Activated CD8-positive, alpha-beta memory T cell treated with anti-CD3 and anti-CD28 coated beads for 4 hours (primary cell): ENCODE data around the gene PMF1.

Experiments
- DNase-seq, 2 donors: peaks; one replicate each; pipeline ENCODE4 v3.0.0-alpha.2; 2020; ENCODE audit warnings: low read depth in 2 of 2

PMF1 gene

DNA sequence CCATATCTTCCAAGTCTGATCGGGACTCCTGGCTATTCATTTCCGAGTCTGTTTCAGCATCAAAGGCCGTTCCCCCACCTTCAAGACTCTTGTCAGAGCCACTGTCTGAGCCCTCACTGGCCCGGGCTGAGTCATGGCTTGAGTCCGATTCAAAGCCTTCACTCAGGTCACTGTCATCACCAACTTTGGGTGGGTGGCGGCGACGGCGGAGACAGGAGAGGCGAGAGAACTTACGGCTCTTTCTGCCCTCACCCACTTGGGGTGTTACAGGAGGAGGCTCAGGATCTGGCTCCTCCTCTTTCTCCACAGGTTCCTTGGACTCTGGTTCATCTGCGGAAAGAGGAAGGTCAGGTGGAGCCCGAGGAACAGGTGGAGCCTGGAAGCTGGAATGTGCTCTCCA, 53.2 kb downstream of the PMF1 start:
- no peak for DNase-seq

DNA sequence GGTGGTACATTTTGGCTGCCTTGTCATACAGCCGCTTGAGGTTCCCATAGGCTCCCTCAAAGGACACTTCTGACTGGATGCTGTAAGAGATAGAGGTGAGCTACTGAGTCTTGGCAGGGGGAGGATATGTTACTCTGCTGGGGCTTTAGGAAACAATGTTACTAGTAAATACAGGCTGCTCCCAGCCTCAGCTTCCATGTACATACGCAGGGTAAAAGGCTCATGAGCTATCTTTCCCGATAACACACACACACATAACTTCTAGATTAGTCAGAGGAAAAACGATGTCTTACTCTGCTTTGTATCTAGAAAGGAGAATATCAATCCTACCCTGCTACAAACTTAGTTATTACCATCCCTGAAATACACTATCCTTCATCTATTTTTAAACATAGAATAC, 55.5 kb downstream of the PMF1 start:
- DNase-seq: no peak

DNA sequence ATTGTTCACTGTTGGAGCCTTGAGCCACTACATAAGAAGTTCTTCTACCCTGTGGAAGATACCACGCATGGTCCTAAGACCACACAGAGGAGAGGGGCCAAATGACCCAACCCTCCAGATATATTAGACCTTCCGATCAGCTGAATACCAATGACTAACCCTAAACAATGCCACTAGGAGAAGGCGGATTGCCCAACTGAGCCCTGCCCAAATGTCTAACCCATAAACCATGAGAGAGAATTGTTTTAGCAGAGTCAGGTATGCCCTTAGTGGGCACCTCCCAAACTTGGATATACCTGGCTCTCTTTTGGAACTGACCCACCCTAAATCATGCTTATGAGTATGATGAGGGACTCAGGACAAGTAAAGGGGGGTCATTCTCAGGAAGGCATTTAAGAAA, 57.5 kb downstream of the PMF1 start:
- DNase-seq: no peak

DNA sequence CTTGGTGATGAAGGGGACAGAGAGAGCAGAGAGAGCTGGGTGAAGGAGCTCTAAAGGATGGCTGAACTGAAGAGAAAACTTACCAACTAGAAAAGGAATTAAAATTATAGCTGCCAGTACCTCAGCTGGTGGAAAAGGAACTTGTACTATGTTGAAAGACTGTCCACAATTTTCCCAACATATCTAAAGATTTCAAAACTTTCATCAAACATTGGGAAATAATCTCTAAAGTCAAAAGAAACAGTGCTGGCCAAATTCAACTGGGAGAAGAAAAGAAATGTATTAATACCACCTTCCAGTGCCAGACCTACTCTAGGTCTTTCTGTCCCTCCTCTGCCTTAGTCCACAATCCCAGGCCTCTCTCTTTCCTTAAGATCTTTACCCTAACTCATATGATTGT, 63.7 kb downstream of the PMF1 start:
- DNase-seq: no peak

DNA sequence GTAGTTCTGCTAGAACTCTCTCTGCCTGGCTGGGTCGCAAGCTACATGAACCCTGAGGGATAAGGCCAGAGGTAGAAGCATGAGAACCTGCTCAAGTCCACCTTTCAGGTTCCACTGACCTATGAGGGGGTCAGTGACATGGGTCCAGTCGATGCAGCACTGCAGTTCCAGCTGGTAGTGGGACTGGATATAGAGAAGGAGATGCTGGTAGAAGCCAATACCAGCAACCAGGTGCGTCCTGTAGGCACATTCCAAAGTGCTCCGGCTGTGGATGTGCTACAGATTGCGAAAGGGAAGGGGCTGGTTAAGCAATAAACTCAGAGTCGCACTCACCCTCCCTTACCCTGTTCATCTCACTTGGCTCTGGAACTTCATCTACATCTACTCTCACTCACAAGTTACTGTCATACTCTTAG, 64.2 kb downstream of the PMF1 start:
- no peak for DNase-seq

DNA sequence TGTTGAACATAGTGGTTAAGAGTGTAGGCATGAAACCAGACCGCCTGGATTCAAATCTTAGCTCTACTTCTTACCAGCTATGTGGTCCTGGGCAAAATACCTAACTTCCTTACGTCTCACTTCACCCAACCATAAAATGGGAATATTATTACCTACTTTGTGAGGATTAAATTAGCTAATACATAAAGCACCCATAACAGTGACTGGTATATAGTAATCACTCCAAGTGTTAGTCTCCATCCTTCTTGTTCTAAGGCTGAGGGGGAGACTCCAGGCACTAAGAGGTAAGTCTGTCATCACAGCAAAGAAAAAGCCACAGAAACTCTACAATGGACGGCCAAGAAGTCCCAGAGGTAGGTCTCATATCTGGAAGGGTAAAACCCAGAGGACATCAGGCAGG, 67.0 kb downstream of the PMF1 start:
- DNase-seq: no peak

DNA sequence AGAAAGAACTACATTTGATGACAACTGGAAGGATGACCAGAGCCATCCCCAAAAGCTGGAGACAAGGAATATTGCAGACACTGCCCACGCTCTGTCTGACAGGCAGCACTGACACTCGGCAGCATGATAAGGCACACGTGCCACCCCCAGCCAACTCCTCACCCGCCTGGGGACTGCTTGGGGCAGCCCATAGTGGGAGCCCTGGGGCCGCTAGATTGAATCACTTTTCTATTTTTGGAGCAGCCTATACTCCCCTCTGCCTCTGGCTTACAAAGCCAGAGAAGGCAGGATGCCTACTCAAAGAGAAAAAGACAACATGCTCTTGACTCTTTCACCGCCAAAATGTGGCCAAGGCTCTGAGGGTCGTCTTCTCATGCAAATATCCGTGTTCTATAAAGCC, 68.5 kb downstream of the PMF1 start:
- peak; percentile 25 to 27 for DNase-seq

DNA sequence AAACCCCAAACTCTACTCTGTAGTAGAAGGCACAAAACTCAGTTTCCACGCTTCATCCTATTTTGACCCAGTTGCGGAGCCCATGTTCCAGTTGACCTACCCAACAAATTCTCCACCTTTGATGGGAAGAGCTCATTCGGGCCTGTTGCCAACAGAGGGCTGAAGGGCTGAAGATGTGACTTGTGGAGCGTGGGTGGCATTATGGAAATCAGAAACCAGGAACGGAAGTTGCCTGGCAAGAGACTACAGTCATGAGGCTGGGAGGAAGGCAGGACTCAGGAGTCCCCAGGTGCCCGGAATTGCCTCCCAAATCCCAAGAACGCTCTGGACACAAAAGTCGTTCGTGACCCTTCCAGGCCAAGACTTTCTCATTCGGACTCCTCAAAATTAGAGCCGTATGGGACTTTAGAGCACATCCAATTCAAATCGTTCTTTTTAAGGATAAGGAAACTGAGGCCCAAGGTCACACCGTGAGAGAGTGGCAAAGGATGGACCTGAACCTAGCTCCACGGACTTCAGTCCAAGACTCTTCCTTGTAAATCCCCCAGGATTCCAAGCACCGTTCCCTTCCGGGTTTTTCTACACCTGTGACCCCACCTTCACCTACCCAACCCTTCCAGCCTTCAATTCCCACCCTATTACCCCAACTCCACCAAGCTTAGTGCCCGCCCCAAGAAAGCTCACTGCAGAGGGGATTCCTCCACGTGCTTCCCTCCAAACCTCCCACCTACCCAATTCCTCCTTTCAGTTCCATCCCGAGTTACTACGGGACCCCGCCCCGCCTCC, 69.1 kb downstream of the PMF1 start:
- no peak for DNase-seq

DNA sequence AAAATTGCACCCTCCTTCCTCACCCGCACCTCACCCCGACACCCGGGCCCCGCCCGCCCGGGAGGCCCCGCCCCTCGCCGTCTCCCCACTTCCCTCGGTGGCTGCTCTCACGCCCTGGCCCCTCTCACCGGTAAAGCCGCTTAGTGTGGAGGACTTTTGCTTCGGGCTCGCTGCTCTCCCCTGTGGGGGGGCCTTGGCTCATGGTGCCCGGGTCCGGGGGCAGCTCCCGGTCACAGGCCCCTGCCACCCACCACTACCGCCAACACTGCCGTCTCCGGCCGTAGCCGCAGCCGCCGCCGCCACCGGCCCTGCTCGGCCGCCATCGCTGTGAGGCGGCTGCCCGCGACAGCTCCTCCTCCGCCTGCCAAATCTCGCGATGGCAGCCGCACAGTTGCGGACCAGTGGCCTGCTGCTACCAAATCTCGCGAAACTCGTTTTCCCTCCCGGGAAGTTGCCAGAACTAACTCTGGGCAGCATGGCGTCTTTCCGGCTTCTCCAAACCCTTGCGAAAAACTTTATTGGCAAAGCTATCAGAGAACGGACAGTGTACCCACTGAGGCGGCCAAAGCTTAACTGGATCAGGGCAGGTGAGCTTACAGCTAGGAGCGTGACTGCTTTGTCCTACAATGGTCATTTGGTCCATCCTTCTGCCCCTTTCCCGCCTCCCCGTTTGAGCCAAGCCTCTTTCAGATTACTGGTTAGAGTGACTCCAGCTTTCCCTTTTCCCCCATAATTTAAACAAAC, 69.8 kb downstream of the PMF1 start, which contains the start of gene SMG5:
SMG5 (minus strand) TSS at position 347 of the 744 bp plus-strand sequence; CDS start at position 202, 145 bp downstream.
- DNase-seq: peak; percentile 83 to 91

DNA sequence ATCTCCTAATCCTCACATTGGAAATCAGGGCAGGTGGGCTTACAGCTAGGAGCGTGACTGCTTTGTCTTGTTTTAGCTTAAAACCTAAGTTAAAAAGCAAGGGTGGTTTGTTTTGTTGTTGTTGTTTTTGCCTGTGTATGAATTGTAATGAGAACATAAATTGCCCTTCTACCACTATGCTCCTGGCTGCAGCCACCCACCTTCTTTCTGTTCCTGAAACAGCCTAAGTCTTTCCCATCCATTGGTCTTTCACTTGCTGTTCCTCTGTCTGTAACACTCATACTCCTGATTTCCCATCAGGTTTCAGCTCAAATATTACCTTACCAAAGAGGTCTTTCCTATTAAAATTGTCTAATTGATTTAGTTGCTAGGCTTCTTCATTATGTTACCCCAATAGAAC, 70.7 kb downstream of the PMF1 start:
- no peak for DNase-seq

DNA sequence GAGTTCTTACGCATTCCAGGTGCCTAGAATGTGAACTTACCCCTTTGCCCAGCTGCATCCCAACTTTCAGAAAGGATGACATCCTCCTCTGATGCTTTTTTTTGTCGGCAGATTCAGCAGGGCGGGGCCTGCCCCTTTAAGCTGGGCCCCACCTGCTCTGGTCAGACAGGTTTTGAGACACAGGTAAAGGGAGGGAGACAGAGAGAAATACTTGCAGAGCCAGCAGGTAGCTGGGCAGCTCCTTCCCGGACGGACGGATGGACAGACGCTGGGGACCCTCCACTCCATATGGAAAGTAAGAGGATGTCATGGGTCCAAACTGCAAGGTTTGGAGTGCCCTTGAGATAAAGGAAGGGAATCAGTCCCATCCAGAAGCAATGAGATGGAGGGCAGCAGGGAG, 71.3 kb downstream of the PMF1 start, which contains the start of gene TMEM79:
TMEM79 (plus strand) TSS at position 214 of the 400 bp plus-strand sequence. CDS start 902 bp downstream, outside the sequence.
- no peak for DNase-seq

DNA sequence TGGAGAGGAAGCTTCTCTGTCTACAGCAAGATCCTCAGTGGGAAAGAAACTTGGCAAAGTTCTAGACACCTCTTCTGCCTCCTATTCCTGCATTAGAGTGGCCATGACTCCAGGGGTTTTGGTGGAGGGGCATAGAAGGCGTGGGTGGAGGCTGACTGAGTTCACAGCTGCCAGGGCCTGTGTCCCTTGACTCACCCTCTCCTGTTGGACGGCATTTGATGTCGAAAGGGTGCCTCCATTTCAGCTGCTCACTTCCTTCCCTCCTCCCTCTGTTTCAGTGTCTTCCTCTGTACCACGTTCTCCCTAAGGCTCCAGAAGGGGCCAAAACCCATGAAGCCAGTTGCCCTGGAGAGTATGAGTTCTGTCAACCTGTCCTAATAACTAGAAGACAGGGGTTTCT, 72.0 kb downstream of the PMF1 start:
- no peak for DNase-seq

DNA sequence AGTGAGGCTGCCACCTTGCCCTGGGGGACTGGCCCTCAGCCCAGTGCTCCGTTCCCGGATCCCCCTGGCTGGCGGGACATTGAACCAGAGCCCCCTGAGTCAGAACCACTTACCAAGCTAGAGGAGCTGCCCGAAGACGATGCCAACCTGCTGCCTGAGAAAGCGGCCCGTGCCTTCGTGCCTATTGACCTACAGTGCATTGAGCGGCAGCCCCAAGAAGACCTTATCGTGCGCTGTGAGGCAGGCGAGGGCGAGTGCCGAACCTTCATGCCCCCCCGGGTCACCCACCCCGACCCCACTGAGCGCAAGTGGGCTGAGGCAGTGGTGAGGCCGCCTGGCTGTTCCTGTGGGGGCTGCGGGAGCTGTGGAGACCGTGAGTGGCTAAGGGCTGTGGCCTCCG, 72.6 kb downstream of the PMF1 start:
- DNase-seq: no peak

DNA sequence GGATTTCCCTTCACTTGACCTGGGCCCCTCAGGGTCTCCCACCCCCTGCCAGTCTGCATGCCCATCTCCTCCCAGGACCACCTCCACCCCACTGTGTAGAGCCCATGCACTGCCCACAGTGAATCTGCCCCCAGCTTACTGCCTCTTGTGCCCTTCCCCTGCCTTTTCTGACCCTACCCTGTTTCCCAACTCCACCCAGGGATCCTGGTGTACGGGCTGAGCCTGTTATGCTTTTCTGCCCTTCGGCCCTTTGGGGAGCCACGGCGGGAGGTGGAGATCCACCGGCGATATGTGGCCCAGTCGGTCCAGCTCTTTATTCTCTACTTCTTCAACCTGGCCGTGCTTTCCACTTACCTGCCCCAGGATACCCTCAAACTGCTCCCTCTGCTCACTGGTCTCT, 73.3 kb downstream of the PMF1 start:
- no peak for DNase-seq
